ENCODE measurements around the gene TMEM131. TPM values are rescaled to one million over a fixed set of nuclear protein-coding genes. Genes with fewer than 3 reads are reported as not detected.

Gene TMEM131
- polyA plus RNA-seq, 3 donors = 7.0 to 23.6 (median 8.2) TPM

DNA sequence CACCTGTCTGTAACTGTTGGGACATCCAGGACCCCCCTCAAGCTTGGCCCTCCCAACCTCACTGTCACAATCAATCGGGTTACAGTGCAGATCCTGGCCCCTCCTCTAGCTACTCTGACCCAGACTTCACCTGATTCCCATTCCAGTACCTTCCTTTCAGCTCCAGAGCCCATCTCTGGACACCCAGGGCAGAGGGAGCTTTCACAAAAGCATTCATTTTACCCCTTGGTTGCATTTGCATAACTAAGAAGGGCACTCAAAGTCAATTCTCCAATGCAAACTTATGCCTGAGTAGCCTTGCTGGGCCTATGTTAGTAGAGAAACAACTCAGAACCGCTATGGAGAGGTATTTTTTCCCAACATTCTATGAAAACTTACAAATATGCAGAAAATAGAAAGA is 275.0 kb downstream of the TMEM131 start:
- no peak overlapping the region for H3K27ac ChIP-seq (ENCODE audit: low read depth in 1 of 2, low read length in 2 of 2)
- TF ChIP-seq, protein P1, sequence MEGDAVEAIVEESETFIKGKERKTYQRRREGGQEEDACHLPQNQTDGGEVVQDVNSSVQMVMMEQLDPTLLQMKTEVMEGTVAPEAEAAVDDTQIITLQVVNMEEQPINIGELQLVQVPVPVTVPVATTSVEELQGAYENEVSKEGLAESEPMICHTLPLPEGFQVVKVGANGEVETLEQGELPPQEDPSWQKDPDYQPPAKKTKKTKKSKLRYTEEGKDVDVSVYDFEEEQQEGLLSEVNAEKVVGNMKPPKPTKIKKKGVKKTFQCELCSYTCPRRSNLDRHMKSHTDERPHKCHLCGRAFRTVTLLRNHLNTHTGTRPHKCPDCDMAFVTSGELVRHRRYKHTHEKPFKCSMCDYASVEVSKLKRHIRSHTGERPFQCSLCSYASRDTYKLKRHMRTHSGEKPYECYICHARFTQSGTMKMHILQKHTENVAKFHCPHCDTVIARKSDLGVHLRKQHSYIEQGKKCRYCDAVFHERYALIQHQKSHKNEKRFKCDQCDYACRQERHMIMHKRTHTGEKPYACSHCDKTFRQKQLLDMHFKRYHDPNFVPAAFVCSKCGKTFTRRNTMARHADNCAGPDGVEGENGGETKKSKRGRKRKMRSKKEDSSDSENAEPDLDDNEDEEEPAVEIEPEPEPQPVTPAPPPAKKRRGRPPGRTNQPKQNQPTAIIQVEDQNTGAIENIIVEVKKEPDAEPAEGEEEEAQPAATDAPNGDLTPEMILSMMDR (IDR thresholded peaks at IDR 0.05) = no peak
- H3K9me3 ChIP-seq (replicated peaks in 1 of 2; ENCODE audit: control insufficient read depth in 1 of 2, insufficient read depth in 1 of 2, low read length in 2 of 2) = peaks cover 0 to 8% of the 10 kb centered on the region in 2 donors
- WGBS (ENCODE audit: insufficient coverage) = 88% methylated on average over 1 of the region's 2 CpGs
- no peak overlapping the region for H3K4me3 ChIP-seq (replicated peaks in 1 of 3; ENCODE audit: low read depth in 2 of 3, low read length in 3 of 3)
- peaks cover 12% of the 10 kb centered on the region for H3K4me1 Mint-ChIP-seq
- no peaks in the 10 kb centered on the region for H3K36me3 Mint-ChIP-seq
- no peaks in the 10 kb centered on the region for H3K79me2 ChIP-seq (ENCODE audit: insufficient read depth, low read length)
- peak overlapping the region in 1 of 7 donors; percentile 73 for H3K27ac Mint-ChIP-seq
- intact Hi-C loops (cut with micrococcal nuclease) = no loop called here
- no peaks in the 10 kb centered on the region for H3K36me3 ChIP-seq (replicated peaks in 1 of 2; ENCODE audit: control insufficient read depth in 1 of 2, insufficient read depth in 2 of 2, low read length in 2 of 2)
- no peak overlapping the region for H3K4me3 Mint-ChIP-seq
- H3K27me3 ChIP-seq (ENCODE audit: control insufficient read depth in 2 of 2, insufficient read depth in 2 of 2, low read length in 2 of 2) = no peaks in the 10 kb centered on the region
- no peak overlapping the region for H3K9ac ChIP-seq (ENCODE audit: insufficient read depth, low read length, poor library complexity, severe bottlenecking)
- H3K4me1 ChIP-seq (ENCODE audit: control insufficient read depth in 1 of 2, insufficient read depth in 2 of 2, low read length in 2 of 2) = peaks cover 8 to 11% of the 10 kb centered on the region in 2 donors
- H2AFZ ChIP-seq (ENCODE audit: insufficient read depth, low read depth, low read length, poor library complexity, severe bottlenecking) = no peak overlapping the region
- H4K20me1 ChIP-seq (ENCODE audit: insufficient read depth, low read length) = no peaks in the 10 kb centered on the region
- peaks cover 3 to 11% (median 10%) of the 10 kb centered on the region in 3 donors for H3K27me3 Mint-ChIP-seq (ENCODE audit: low read depth in 3 of 3)
- no peak overlapping the region for H3K4me2 ChIP-seq (replicated peaks; ENCODE audit: extremely low read depth, low read length, poor library complexity, severe bottlenecking)
- H3K9me3 Mint-ChIP-seq = peaks cover 0 to 11% (median 8%) of the 10 kb centered on the region in 7 donors
- no peak for DNase-seq

DNA sequence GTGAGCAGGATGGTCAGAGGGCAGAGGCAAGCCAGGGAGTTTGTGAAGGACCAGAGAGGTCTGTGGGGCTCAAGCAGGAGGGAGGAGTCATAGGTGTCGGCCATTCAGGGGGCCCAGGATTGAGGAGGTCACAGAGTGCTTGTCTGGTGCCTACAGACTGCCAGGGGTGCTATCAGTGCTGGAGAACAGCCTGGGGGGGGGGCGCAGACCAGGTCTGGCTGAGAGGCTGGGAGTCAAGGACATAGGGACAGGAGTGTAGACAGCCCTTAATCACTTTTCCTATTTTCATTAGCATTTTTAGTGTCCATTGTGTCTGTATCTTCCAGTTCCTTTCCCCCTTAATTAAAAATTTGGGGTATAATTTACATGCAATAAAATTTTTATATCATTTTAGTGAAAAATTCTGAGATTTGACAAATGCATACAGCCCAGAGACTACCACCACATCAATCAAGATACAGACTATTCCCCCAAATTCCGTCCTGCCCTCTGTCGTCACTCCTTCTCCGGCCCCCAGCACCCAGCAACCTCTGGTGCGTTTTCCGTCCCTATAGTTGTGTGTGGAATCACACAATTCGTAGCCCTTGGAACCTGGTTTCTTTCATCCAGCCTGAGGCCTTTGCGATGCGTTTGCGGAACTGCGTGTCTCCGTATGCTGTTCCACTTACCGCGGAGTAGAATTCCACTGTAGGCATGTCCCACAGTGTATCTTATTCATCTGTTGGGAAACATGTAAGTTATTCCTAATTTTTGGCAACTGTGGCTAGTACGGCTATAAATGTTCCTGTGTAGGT is 276.2 kb downstream of the TMEM131 start:
- intact Hi-C loops (cut with micrococcal nuclease) = no loop called here
- Histone ChIP-seq H3K4me1 (ENCODE audit: control insufficient read depth in 1 of 2, insufficient read depth in 2 of 2, low read length in 2 of 2) (peaks cover 8 to 11% of the 10 kb centered on the region in 2 donors), H3K4me2 (replicated peaks; ENCODE audit: extremely low read depth, low read length, poor library complexity, severe bottlenecking) (no peak overlapping the region), H2AFZ (ENCODE audit: insufficient read depth, low read depth, low read length, poor library complexity, severe bottlenecking) (no peak overlapping the region), H3K9me3 (replicated peaks in 1 of 2; ENCODE audit: control insufficient read depth in 1 of 2, insufficient read depth in 1 of 2, low read length in 2 of 2) (peaks cover 0 to 8% of the 10 kb centered on the region in 2 donors), H3K36me3 (replicated peaks in 1 of 2; ENCODE audit: control insufficient read depth in 1 of 2, insufficient read depth in 2 of 2, low read length in 2 of 2) (no peaks in the 10 kb centered on the region), H3K79me2 (ENCODE audit: insufficient read depth, low read length) (no peaks in the 10 kb centered on the region), H3K4me3 (replicated peaks in 1 of 3; ENCODE audit: low read depth in 2 of 3, low read length in 3 of 3) (no peak overlapping the region), H4K20me1 (ENCODE audit: insufficient read depth, low read length) (no peaks in the 10 kb centered on the region), H3K27ac (ENCODE audit: low read depth in 1 of 2, low read length in 2 of 2) (no peak overlapping the region), H3K9ac (ENCODE audit: insufficient read depth, low read length, poor library complexity, severe bottlenecking) (no peak overlapping the region), H3K27me3 (ENCODE audit: control insufficient read depth in 2 of 2, insufficient read depth in 2 of 2, low read length in 2 of 2) (no peaks in the 10 kb centered on the region)
- no peaks in the 10 kb centered on the region for H3K36me3 Mint-ChIP-seq
- H3K27ac Mint-ChIP-seq = no peak overlapping the region
- no peak overlapping the region for H3K4me3 Mint-ChIP-seq
- TF ChIP-seq, protein P1 (IDR thresholded peaks at IDR 0.05) = no peak
- 94% methylated on average over 12 of the region's 16 CpGs for WGBS (ENCODE audit: insufficient coverage)
- peaks cover 12% of the 10 kb centered on the region for H3K4me1 Mint-ChIP-seq
- no peak for DNase-seq
- H3K9me3 Mint-ChIP-seq = peaks cover 0 to 11% (median 4%) of the 10 kb centered on the region in 7 donors
- peaks cover 3 to 11% (median 7%) of the 10 kb centered on the region in 3 donors for H3K27me3 Mint-ChIP-seq (ENCODE audit: low read depth in 3 of 3)
